ENCODE measurements around the gene DCAF8L1. TPM values are rescaled to one million over a fixed set of nuclear protein-coding genes. Genes with fewer than 3 reads are reported as not detected.

Gene DCAF8L1
- total RNA-seq, 1 experiment from 2014 or later: not detected

Other genes starting within 250 kb of the DCAF8L1 start
- gene MAGEB10, start 173.5 kb downstream of the DCAF8L1 start, total RNA-seq (2014; rRNA removed; shearing (Covaris generic)): not detected in 2 replicates